ENCODE measurements around the gene PHOX2B.

DNA sequence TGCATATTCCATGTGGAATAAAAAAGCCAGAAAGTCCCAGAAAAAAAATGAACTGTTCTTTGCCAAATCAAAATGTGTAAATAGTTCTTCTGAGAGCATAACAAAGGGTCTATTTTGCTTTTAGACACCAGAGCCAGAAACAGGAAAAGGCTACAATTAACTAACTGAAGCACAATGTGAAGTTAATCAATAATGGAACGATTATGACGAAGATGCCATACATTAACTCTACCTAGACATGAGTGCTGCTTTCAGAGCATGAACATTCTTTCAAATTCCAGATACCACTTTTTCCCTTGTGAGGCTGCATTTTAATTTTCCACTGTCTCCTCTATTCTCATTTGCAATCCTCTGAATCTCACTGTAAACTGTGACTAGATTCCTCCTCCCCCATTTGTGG, 48.7 kb upstream of the PHOX2B start:
- TF ChIP-seq YY1 (IDR thresholded peaks at IDR 0.05) (no peak), GABPA (IDR thresholded peaks at IDR 0.05 in 1 of 2, conservative IDR thresholded peaks at IDR 0.05 in 1 of 2) (no peak), EGR1 (IDR thresholded peaks at IDR 0.05; ENCODE audit: low read depth in 2 of 2) (no peak), TAF1 (conservative IDR thresholded peaks at IDR 0.05) (no peak), JUND (IDR thresholded peaks at IDR 0.05) (no peak), RAD21 (IDR thresholded peaks at IDR 0.05) (no peak), SP1 (IDR thresholded peaks at IDR 0.05) (no peak), RXRA (IDR thresholded peaks at IDR 0.05) (no peak)
- TF ChIP-seq, protein P1, sequence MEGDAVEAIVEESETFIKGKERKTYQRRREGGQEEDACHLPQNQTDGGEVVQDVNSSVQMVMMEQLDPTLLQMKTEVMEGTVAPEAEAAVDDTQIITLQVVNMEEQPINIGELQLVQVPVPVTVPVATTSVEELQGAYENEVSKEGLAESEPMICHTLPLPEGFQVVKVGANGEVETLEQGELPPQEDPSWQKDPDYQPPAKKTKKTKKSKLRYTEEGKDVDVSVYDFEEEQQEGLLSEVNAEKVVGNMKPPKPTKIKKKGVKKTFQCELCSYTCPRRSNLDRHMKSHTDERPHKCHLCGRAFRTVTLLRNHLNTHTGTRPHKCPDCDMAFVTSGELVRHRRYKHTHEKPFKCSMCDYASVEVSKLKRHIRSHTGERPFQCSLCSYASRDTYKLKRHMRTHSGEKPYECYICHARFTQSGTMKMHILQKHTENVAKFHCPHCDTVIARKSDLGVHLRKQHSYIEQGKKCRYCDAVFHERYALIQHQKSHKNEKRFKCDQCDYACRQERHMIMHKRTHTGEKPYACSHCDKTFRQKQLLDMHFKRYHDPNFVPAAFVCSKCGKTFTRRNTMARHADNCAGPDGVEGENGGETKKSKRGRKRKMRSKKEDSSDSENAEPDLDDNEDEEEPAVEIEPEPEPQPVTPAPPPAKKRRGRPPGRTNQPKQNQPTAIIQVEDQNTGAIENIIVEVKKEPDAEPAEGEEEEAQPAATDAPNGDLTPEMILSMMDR (IDR thresholded peaks at IDR 0.05; ENCODE audit: low read depth, low read length, missing input control): no peak
- TF ChIP-seq, protein P2, sequence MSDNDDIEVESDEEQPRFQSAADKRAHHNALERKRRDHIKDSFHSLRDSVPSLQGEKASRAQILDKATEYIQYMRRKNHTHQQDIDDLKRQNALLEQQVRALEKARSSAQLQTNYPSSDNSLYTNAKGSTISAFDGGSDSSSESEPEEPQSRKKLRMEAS (IDR thresholded peaks at IDR 0.05): no peak
- TF ChIP-seq, protein P3, sequence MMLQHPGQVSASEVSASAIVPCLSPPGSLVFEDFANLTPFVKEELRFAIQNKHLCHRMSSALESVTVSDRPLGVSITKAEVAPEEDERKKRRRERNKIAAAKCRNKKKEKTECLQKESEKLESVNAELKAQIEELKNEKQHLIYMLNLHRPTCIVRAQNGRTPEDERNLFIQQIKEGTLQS (IDR thresholded peaks at IDR 0.05): no peak
- TF ChIP-seq, protein P4, sequence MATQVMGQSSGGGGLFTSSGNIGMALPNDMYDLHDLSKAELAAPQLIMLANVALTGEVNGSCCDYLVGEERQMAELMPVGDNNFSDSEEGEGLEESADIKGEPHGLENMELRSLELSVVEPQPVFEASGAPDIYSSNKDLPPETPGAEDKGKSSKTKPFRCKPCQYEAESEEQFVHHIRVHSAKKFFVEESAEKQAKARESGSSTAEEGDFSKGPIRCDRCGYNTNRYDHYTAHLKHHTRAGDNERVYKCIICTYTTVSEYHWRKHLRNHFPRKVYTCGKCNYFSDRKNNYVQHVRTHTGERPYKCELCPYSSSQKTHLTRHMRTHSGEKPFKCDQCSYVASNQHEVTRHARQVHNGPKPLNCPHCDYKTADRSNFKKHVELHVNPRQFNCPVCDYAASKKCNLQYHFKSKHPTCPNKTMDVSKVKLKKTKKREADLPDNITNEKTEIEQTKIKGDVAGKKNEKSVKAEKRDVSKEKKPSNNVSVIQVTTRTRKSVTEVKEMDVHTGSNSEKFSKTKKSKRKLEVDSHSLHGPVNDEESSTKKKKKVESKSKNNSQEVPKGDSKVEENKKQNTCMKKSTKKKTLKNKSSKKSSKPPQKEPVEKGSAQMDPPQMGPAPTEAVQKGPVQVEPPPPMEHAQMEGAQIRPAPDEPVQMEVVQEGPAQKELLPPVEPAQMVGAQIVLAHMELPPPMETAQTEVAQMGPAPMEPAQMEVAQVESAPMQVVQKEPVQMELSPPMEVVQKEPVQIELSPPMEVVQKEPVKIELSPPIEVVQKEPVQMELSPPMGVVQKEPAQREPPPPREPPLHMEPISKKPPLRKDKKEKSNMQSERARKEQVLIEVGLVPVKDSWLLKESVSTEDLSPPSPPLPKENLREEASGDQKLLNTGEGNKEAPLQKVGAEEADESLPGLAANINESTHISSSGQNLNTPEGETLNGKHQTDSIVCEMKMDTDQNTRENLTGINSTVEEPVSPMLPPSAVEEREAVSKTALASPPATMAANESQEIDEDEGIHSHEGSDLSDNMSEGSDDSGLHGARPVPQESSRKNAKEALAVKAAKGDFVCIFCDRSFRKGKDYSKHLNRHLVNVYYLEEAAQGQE (IDR thresholded peaks at IDR 0.05): no peak

All from liver (tissue), 3 donors.